ENCODE data around the gene WDR37.

Gene WDR37

DNA sequence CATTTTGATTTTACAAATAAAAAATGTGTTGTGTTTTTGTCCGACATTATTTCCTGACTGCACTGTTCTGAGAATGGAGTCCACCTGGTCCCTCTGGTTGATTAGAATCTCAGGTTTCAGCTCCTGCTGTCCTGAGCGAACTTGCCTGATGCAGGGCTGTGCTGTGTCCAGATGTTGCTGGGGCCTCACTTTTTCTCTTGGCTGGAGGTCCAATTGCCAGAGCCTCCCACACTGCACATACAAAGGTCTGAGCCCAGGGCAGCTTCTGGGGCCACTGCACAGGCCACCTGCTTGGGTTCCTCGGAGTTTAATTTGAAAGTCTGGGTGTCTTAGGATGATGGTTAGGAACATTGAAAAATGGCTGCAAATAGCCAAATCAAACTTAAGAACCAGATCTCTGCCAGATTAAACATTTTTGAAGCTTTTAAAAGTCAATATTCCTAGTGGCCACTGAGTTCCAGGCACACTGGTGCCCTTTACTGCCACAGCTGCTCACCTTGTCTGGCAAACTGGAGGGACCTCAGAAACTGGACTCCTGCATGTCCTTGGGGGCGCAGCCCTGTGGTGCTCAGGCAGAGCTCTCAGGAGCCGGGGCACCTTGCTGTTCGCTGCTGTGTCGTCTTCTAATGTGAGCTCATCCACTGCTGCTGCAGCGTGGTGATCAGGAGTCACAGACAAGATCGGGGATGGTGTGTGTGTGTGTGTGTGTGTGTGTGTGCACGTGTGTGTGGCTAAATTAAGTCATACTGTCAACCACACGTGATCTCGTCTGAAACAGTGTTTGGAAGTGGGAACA, 75.0 kb downstream of the WDR37 start:
- Histone ChIP-seq H3K36me3 (ENCODE audit: insufficient read depth, low read length) (peaks cover 28% of the 10 kb centered on the region), H3K9me3 (ENCODE audit: low read length) (no peaks in the 10 kb centered on the region), H3K27me3 (ENCODE audit: control insufficient read depth in 1 of 2, insufficient read depth in 2 of 2, low read length in 2 of 2) (no peaks in the 10 kb centered on the region), H3K9ac (ENCODE audit: low read length) (no peak overlapping the region), H3K4me3 (ENCODE audit: low read depth in 1 of 2, low read length in 2 of 2) (no peak overlapping the region), H3K27ac (ENCODE audit: low read depth, low read length) (no peak overlapping the region), H3K4me1 (ENCODE audit: insufficient read depth, low read length) (no peaks in the 10 kb centered on the region)

DNA sequence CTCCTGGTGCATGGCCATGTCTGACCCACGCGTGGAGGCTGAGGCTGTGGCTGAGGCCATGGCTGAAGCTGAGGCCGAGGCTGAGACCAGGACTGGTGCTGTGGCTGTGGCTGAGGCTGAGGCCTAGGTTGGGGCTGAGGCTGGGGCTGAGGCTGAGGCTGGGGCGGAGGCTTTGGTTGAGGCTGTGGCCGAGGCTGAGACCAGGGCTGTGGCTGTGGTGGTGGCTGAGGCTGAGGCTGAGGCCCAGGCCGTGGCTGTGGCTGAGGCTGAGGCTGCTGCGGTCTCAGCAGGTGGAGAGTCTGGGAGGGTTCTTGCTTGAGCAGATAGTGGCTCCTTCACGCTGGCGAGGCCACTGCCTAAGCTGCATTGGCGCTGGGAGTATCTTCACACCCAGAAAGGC, 76.4 kb downstream of the WDR37 start:
- no peak overlapping the region for H3K4me3 ChIP-seq (ENCODE audit: low read depth in 1 of 2, low read length in 2 of 2)
- H3K9me3 ChIP-seq (ENCODE audit: low read length) = no peaks in the 10 kb centered on the region
- H3K36me3 ChIP-seq (ENCODE audit: insufficient read depth, low read length) = peaks cover 23% of the 10 kb centered on the region
- H3K9ac ChIP-seq (ENCODE audit: low read length) = no peak overlapping the region
- H3K27me3 ChIP-seq (ENCODE audit: control insufficient read depth in 1 of 2, insufficient read depth in 2 of 2, low read length in 2 of 2) = no peaks in the 10 kb centered on the region
- no peak overlapping the region for H3K27ac ChIP-seq (ENCODE audit: low read depth, low read length)
- no peaks in the 10 kb centered on the region for H3K4me1 ChIP-seq (ENCODE audit: insufficient read depth, low read length)

DNA sequence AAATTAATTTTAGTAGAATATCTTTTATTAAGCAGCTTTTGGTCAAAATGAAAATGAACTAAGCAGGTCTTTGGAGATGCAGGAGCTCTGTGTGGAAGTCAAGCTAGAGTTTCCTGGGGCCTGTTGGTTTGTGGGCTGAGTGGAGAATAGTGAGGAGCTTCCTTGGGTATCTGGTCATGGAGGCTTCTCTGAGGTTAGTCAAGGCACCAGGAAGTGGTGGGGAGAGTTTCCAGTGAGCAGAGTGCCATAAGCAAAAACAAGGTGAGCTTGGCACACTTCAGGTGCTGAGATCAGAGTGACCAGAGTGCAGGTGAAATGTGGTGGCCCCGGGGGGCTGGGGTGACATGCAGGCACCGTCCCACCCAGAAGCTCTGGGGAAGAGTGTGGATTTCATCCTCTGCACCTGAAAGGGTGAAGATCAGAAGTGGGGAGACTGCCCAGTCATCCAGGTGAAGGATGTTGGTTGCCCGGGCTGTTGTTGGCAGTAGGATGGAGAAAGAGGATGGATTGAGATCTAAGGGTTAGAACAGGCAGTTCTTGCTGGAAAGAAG, 77.4 kb downstream of the WDR37 start:
- Histone ChIP-seq H3K4me3 (ENCODE audit: low read depth in 1 of 2, low read length in 2 of 2) (no peak overlapping the region), H3K9ac (ENCODE audit: low read length) (no peak overlapping the region), H3K9me3 (ENCODE audit: low read length) (no peaks in the 10 kb centered on the region), H3K27me3 (ENCODE audit: control insufficient read depth in 1 of 2, insufficient read depth in 2 of 2, low read length in 2 of 2) (no peaks in the 10 kb centered on the region), H3K36me3 (ENCODE audit: insufficient read depth, low read length) (peaks cover 23% of the 10 kb centered on the region), H3K4me1 (ENCODE audit: insufficient read depth, low read length) (no peaks in the 10 kb centered on the region), H3K27ac (ENCODE audit: low read depth, low read length) (no peak overlapping the region)

DNA sequence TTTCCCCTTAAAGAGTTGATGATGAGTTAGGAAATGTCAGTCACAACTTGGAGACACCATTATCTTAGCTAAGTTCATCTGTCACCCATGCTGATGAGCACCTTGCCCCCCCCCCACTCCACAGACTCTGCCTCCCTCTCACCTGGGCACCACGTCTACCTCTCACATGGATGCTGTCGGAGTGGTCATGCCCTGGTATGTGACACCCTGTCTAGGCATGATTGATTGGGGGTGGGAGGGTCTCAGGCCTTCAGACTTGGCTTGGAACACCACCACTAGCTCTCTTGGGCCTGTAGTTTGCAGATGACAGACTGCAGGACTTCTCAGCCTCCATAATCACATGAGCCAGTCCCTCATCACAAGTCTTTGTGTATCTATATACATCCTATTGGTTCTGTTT, 78.0 kb downstream of the WDR37 start:
- H3K27ac ChIP-seq (ENCODE audit: low read depth, low read length) = no peak overlapping the region
- H3K4me3 ChIP-seq (ENCODE audit: low read depth in 1 of 2, low read length in 2 of 2) = no peak overlapping the region

DNA sequence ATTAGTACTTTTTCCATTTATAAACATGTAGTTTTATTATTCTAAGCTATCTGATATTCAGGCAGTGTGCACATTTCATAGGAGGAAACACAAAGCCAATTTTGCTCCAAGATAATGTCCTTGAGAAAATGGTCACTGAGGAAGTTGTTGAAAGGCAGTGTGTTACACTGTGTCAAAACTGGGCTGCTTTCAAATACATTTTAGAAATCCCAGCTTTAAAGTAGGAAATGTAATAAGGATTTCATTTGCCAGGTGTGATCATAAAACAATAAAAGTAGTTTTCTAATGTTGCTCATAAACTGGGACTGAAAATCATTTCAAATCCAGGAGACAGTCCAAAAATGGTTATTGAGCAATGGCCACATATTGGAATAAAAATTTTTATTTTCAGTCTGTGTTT, 80.1 kb downstream of the WDR37 start:
- no peak overlapping the region for H3K9ac ChIP-seq (ENCODE audit: low read length)
- no peak overlapping the region for H3K4me3 ChIP-seq (ENCODE audit: low read depth in 1 of 2, low read length in 2 of 2)
- no peaks in the 10 kb centered on the region for H3K27me3 ChIP-seq (ENCODE audit: control insufficient read depth in 1 of 2, insufficient read depth in 2 of 2, low read length in 2 of 2)
- no peak overlapping the region for H3K27ac ChIP-seq (ENCODE audit: low read depth, low read length)
- H3K4me1 ChIP-seq (ENCODE audit: insufficient read depth, low read length) = no peaks in the 10 kb centered on the region
- no peaks in the 10 kb centered on the region for H3K9me3 ChIP-seq (ENCODE audit: low read length)
- H3K36me3 ChIP-seq (ENCODE audit: insufficient read depth, low read length) = no peaks in the 10 kb centered on the region

More for the DNA sequence above, 78.0 kb downstream of the WDR37 start:
- Histone ChIP-seq H3K4me1 (ENCODE audit: insufficient read depth, low read length) (no peaks in the 10 kb centered on the region), H3K27me3 (ENCODE audit: control insufficient read depth in 1 of 2, insufficient read depth in 2 of 2, low read length in 2 of 2) (no peaks in the 10 kb centered on the region), H3K36me3 (ENCODE audit: insufficient read depth, low read length) (peaks cover 19% of the 10 kb centered on the region), H3K9me3 (ENCODE audit: low read length) (no peaks in the 10 kb centered on the region), H3K9ac (ENCODE audit: low read length) (no peak overlapping the region)

DNA sequence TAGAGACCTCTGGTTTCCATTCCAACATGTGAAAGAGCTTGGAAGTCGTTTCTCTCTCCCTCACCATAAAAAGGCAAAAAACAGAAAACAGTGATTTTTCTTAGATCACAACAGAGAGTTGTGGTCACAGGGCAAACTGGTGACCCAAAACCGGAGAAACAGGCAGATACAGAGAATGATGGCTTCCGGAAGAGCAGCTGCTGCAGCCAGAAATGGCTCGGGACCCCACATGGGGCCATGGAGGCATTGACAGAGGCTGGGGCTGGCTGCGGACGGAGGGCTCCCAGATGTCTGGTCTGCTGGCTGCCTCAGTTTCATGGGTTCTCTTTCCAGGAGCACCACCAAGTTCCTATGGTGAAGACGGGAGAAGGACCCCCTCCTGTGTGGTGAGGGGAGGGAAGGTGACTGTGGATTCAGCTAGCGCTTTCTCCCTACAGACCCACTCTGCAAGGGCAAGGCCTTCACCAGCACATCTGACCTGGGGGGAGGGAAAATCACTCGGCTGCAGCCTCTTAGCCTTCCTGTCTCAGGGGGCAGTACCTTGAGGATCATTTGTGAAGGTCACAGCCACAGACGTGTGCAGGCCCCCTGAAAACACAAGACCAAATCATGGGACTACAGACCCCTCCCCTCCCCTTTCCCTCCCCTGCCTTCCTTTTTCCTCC, 81.4 kb downstream of the WDR37 start:
- no peak overlapping the region for H3K4me3 ChIP-seq (ENCODE audit: low read depth in 1 of 2, low read length in 2 of 2)
- H3K9ac ChIP-seq (ENCODE audit: low read length) = no peak overlapping the region
- H3K36me3 ChIP-seq (ENCODE audit: insufficient read depth, low read length) = no peaks in the 10 kb centered on the region
- no peaks in the 10 kb centered on the region for H3K27me3 ChIP-seq (ENCODE audit: control insufficient read depth in 1 of 2, insufficient read depth in 2 of 2, low read length in 2 of 2)
- no peaks in the 10 kb centered on the region for H3K4me1 ChIP-seq (ENCODE audit: insufficient read depth, low read length)
- no peaks in the 10 kb centered on the region for H3K9me3 ChIP-seq (ENCODE audit: low read length)
- no peak overlapping the region for H3K27ac ChIP-seq (ENCODE audit: low read depth, low read length)

DNA sequence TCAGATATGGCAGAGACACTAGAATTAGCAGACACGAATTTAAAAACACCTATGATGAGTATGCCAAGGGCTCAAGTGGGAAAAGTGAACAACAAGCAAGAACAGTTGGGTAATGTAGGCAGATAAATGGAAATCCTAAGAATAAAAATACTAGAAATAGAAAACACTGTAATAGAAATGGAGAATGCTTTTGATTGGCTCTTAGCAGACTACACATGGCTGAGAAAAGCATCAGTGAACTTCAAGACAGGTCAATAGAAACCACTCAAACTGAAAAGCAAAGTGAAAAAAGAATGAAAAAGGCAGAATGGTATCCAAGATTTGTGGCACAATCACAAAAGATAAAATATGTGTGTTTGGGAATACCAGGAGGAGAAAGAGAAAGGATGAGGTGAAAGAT, 82.3 kb downstream of the WDR37 start:
- H3K27me3 ChIP-seq (ENCODE audit: control insufficient read depth in 1 of 2, insufficient read depth in 2 of 2, low read length in 2 of 2) = no peaks in the 10 kb centered on the region
- no peak overlapping the region for H3K4me3 ChIP-seq (ENCODE audit: low read depth in 1 of 2, low read length in 2 of 2)
- H3K36me3 ChIP-seq (ENCODE audit: insufficient read depth, low read length) = no peaks in the 10 kb centered on the region
- H3K27ac ChIP-seq (ENCODE audit: low read depth, low read length) = no peak overlapping the region
- H3K9me3 ChIP-seq (ENCODE audit: low read length) = no peaks in the 10 kb centered on the region
- no peaks in the 10 kb centered on the region for H3K4me1 ChIP-seq (ENCODE audit: insufficient read depth, low read length)
- H3K9ac ChIP-seq (ENCODE audit: low read length) = no peak overlapping the region

DNA sequence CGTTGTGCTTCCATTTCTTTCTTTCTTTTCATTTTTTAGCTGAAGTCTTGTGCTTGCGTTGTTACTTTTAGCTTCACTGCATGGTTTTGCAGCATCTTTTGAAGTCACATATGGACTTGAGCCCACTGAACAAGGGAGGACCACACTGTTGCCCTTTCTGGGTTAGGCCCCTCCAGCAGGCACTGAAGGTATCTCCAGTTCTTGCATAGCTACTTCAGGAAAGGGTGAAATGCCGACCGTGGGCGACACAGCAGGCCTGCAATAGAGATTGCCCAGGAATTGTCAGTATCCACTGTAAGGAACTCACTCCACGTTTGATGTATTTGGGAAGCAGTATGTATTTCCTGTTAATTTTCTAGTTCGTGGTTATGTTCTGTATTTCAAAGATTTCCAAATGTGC, 85.1 kb downstream of the WDR37 start:
- H3K9me3 ChIP-seq (ENCODE audit: low read length) = no peaks in the 10 kb centered on the region
- H3K27ac ChIP-seq (ENCODE audit: low read depth, low read length) = no peak overlapping the region
- H3K27me3 ChIP-seq (ENCODE audit: control insufficient read depth in 1 of 2, insufficient read depth in 2 of 2, low read length in 2 of 2) = no peaks in the 10 kb centered on the region
- H3K4me1 ChIP-seq (ENCODE audit: insufficient read depth, low read length) = no peaks in the 10 kb centered on the region
- H3K9ac ChIP-seq (ENCODE audit: low read length) = no peak overlapping the region
- no peaks in the 10 kb centered on the region for H3K36me3 ChIP-seq (ENCODE audit: insufficient read depth, low read length)
- H3K4me3 ChIP-seq (ENCODE audit: low read depth in 1 of 2, low read length in 2 of 2) = no peak overlapping the region

DNA sequence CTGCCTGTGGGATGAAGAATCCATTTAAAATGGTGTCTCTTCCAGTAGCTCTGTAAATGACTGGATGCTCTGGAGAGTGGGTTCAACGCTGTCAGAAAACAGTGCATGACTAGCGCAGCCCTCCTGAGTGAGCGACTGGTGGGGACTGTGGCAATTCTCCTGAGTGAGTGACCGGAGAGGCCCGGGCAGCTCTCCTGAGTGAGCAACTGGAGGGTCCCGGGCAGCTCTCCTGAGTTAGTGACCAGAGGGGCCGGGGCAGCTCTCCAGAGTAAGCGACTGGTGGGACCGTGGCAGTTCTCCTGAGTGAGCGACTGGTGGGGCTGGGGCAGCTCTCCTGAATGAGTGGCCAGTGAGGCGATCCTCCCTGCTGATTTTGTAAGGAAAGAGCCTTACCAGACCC, 85.5 kb downstream of the WDR37 start:
- no peak overlapping the region for H3K27ac ChIP-seq (ENCODE audit: low read depth, low read length)
- H3K4me1 ChIP-seq (ENCODE audit: insufficient read depth, low read length) = no peaks in the 10 kb centered on the region
- no peaks in the 10 kb centered on the region for H3K9me3 ChIP-seq (ENCODE audit: low read length)
- no peak overlapping the region for H3K9ac ChIP-seq (ENCODE audit: low read length)
- H3K36me3 ChIP-seq (ENCODE audit: insufficient read depth, low read length) = no peaks in the 10 kb centered on the region
- H3K27me3 ChIP-seq (ENCODE audit: control insufficient read depth in 1 of 2, insufficient read depth in 2 of 2, low read length in 2 of 2) = no peaks in the 10 kb centered on the region
- no peak overlapping the region for H3K4me3 ChIP-seq (ENCODE audit: low read depth in 1 of 2, low read length in 2 of 2)

DNA sequence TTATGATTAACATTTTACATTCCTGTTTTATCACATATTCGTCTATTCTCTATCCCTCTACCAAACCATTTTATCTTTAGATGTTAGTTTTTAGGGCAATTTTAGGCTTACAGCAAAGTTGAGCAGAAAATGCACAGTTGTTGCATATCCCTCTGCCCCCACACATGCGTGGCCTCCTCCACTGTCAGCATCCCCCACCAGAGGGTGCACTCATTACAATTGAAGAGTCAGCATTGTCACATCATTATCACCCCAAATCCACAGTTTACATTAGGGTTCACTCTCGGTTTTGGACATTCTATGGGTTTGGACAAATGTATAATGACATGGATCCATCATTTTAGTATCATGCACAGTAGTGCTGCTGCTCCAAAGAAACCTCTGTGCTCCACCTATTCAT, 86.4 kb downstream of the WDR37 start:
- H3K27me3 ChIP-seq (ENCODE audit: control insufficient read depth in 1 of 2, insufficient read depth in 2 of 2, low read length in 2 of 2) = no peaks in the 10 kb centered on the region
- H3K4me1 ChIP-seq (ENCODE audit: insufficient read depth, low read length) = no peaks in the 10 kb centered on the region
- no peaks in the 10 kb centered on the region for H3K36me3 ChIP-seq (ENCODE audit: insufficient read depth, low read length)
- H3K27ac ChIP-seq (ENCODE audit: low read depth, low read length) = no peak overlapping the region
- H3K9ac ChIP-seq (ENCODE audit: low read length) = no peak overlapping the region
- H3K4me3 ChIP-seq (ENCODE audit: low read depth in 1 of 2, low read length in 2 of 2) = no peak overlapping the region
- no peaks in the 10 kb centered on the region for H3K9me3 ChIP-seq (ENCODE audit: low read length)

DNA sequence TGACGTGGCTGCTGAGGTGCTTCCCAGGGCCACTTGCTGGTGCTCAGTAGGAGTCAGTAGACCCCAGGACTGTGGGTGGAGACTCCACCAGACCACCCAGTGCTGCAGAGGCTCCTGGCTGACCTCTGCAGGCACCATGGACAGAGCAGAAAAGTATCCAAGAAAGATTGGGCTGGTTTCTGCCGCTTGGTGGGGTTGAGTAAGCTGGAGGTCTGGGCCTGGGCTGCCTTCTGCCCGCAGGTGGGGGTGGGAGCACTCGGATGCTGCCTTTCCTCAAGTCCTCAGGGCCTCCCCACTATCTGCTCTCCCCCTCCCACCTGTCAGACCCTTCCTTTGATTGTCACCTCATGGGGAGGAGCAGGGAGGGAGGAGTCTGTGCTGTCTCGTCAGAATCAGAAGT, 91.6 kb downstream of the WDR37 start:
- H3K36me3 ChIP-seq (ENCODE audit: insufficient read depth, low read length) = no peaks in the 10 kb centered on the region
- no peaks in the 10 kb centered on the region for H3K9me3 ChIP-seq (ENCODE audit: low read length)
- H3K27ac ChIP-seq (ENCODE audit: low read depth, low read length) = no peak overlapping the region
- no peak overlapping the region for H3K4me3 ChIP-seq (ENCODE audit: low read depth in 1 of 2, low read length in 2 of 2)
- no peak overlapping the region for H3K9ac ChIP-seq (ENCODE audit: low read length)
- H3K4me1 ChIP-seq (ENCODE audit: insufficient read depth, low read length) = no peaks in the 10 kb centered on the region
- H3K27me3 ChIP-seq (ENCODE audit: control insufficient read depth in 1 of 2, insufficient read depth in 2 of 2, low read length in 2 of 2) = no peaks in the 10 kb centered on the region

All from muscle layer of colon (tissue), 2 donors.